ENCODE results near the gene PCDHA10.
"Not testable (repeated sequence)": the region's sequence is repeated elsewhere in the genome, so short reads cannot be mapped to it uniquely, and the experiment has no call there.

PCDHA10 gene

GRCh38 chr5:140823475-140823874, 32.2 kb upstream of the PCDHA10 start:
- Histone ChIP-seq H3K27me3 (no peaks in the 10 kb centered on the region), H3K36me3 (no peaks in the 10 kb centered on the region), H3K27ac (no peak overlapping the region), H3K9me3 (peaks cover 40% of the 10 kb centered on the region), H3K9ac (no peak overlapping the region), H3K4me3 (no peak overlapping the region), H3K4me1 (no peaks in the 10 kb centered on the region), H3K4me2 (no peak overlapping the region), H4K20me1 (no peaks in the 10 kb centered on the region)
- TF ChIP-seq Cebpa-rat (IDR thresholded peaks at IDR 0.05): no peak

GRCh38 chr5:140827704-140828361, 27.9 kb upstream of the PCDHA10 start, which contains the start of gene PCDHA6:
Gene PCDHA6 (plus strand): TSS chr5:140827960. CDS start chr5:140828092, 132 bp downstream.
- no peaks in the 10 kb centered on the region for H4K20me1 ChIP-seq
- H3K9ac ChIP-seq: no peak within 1 kb of the TSS
- no peak within 1 kb of the TSS for H3K4me3 ChIP-seq
- H3K27ac ChIP-seq: no peak within 1 kb of the TSS
- no peaks in the 10 kb centered on the region for H3K27me3 ChIP-seq
- H3K4me1 ChIP-seq: no peaks in the 10 kb centered on the region
- no peak within 1 kb of the TSS for H3K4me2 ChIP-seq
- peaks cover 40% of the 10 kb centered on the region for H3K9me3 ChIP-seq
- TF ChIP-seq Cebpa-rat (IDR thresholded peaks at IDR 0.05): no peak
- no peaks in the 10 kb centered on the region for H3K36me3 ChIP-seq

GRCh38 chr5:140828362-140828737, 27.3 kb upstream of the PCDHA10 start:
- Histone ChIP-seq H4K20me1 (no peaks in the 10 kb centered on the region), H3K4me2 (no peak overlapping the region), H3K27me3 (no peaks in the 10 kb centered on the region), H3K9ac (no peak overlapping the region), H3K36me3 (no peaks in the 10 kb centered on the region), H3K4me3 (no peak overlapping the region), H3K4me1 (no peaks in the 10 kb centered on the region), H3K9me3 (peaks cover 35% of the 10 kb centered on the region), H3K27ac (no peak overlapping the region)
- TF ChIP-seq Cebpa-rat (IDR thresholded peaks at IDR 0.05): no peak

GRCh38 chr5:140829511-140830501, 25.9 kb upstream of the PCDHA10 start:
- not testable (repeated sequence) for H3K9ac ChIP-seq, H3K4me3 ChIP-seq, H3K27ac ChIP-seq, H3K36me3 ChIP-seq, H3K4me1 ChIP-seq, H4K20me1 ChIP-seq, H3K4me2 ChIP-seq, H3K27me3 ChIP-seq
- peaks cover 32% of the 10 kb centered on the region for H3K9me3 ChIP-seq

GRCh38 chr5:140833993-140834392, 21.7 kb upstream of the PCDHA10 start, which contains the start of gene PCDHA7:
Gene PCDHA7 (plus strand): TSS chr5:140834269. CDS start chr5:140834384, 115 bp downstream.
- H3K27ac ChIP-seq: no peak within 1 kb of the TSS
- H3K4me3 ChIP-seq: no peak within 1 kb of the TSS
- no peak within 1 kb of the TSS for H3K9ac ChIP-seq
- no peaks in the 10 kb centered on the region for H4K20me1 ChIP-seq
- no peaks in the 10 kb centered on the region for H3K36me3 ChIP-seq
- H3K9me3 ChIP-seq: peaks cover 34% of the 10 kb centered on the region
- H3K27me3 ChIP-seq: no peaks in the 10 kb centered on the region
- TF ChIP-seq Cebpa-rat (IDR thresholded peaks at IDR 0.05): no peak
- H3K4me1 ChIP-seq: no peaks in the 10 kb centered on the region
- H3K4me2 ChIP-seq: no peak within 1 kb of the TSS

- H3K27ac ChIP-seq, H3K36me3 ChIP-seq, H3K4me1 ChIP-seq, H3K27me3 ChIP-seq, H3K9ac ChIP-seq, H3K4me2 ChIP-seq, H4K20me1 ChIP-seq, H3K4me3 ChIP-seq: not testable (repeated sequence)
- H3K9me3 ChIP-seq: peaks cover 30% of the 10 kb centered on the region
Observed at GRCh38 chr5:140834439-140835008, 21.2 kb upstream of the PCDHA10 start.

GRCh38 chr5:140835622-140836510, 19.8 kb upstream of the PCDHA10 start:
- H3K9me3 ChIP-seq: peaks cover 21% of the 10 kb centered on the region
- no peak overlapping the region for H3K9ac ChIP-seq
- no peaks in the 10 kb centered on the region for H3K27me3 ChIP-seq
- no peak overlapping the region for H3K4me2 ChIP-seq
- no peaks in the 10 kb centered on the region for H3K4me1 ChIP-seq
- no peak overlapping the region for H3K27ac ChIP-seq
- no peaks in the 10 kb centered on the region for H3K36me3 ChIP-seq
- no peak overlapping the region for H3K4me3 ChIP-seq
- TF ChIP-seq Cebpa-rat (IDR thresholded peaks at IDR 0.05): no peak
- H4K20me1 ChIP-seq: no peaks in the 10 kb centered on the region

- Histone ChIP-seq H3K36me3 (no peaks in the 10 kb centered on the region), H3K4me3 (no peak within 1 kb of the TSS), H3K4me1 (no peaks in the 10 kb centered on the region), H4K20me1 (no peaks in the 10 kb centered on the region), H3K4me2 (no peak within 1 kb of the TSS), H3K27ac (no peak within 1 kb of the TSS), H3K9me3 (peaks cover 21% of the 10 kb centered on the region), H3K27me3 (no peaks in the 10 kb centered on the region), H3K9ac (no peak within 1 kb of the TSS)
- no peak for TF ChIP-seq Cebpa-rat (IDR thresholded peaks at IDR 0.05)
Observed at GRCh38 chr5:140840978-140841962, 14.4 kb upstream of the PCDHA10 start, which contains the start of gene PCDHA8. Gene PCDHA8 (plus strand): TSS chr5:140841187. CDS start chr5:140841322, 135 bp downstream.

Data from BLaER1 (cell line).